Activated CD4-positive, alpha-beta T cell treated with anti-CD3 and anti-CD28 coated beads, Interleukin-2, Interleukin-6, amounts not matched to agents 100 ng/mL and 50 ng/mL, durations not matched to agents 16 hours and 8 hours (primary cell): ENCODE data around the gene OGA.

ENCODE experiments used
- DNase-seq: peaks from one replicate; pipeline ENCODE4 v3.0.0-alpha.2; 2020

OGA gene

DNA sequence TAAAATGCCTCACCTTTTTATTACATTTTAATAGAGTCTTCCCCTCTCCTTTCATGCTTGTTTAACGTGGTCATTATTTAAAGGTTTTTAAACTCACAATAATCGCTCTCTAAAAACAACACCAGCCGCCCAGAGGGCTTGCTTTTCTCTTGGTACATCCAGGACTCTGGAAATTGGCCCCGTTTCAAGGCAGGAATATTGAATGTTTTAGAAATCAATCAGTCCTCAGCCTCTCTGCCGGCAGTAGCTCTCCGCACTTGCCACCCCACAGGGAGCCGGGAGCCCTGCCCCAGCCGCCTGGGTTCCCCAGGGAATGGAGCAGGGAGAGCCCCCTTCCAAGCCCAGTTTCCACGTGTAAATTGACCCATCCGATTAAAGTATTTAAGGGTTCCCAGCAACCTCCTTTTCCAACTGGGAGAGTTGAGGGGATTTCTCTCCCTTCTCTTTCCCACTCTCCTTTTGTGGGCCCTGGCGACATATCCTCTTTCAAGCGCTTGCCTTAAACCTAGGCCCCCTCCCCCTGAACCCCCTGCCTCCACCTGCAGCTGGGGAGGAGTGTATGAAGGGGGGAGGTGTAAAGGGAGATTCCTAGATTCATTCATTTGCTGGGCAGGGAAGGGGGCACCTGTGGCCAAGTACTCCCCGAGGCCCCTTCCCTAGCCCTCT is 44.2 kb downstream of the OGA start:
- no peak for DNase-seq

DNA sequence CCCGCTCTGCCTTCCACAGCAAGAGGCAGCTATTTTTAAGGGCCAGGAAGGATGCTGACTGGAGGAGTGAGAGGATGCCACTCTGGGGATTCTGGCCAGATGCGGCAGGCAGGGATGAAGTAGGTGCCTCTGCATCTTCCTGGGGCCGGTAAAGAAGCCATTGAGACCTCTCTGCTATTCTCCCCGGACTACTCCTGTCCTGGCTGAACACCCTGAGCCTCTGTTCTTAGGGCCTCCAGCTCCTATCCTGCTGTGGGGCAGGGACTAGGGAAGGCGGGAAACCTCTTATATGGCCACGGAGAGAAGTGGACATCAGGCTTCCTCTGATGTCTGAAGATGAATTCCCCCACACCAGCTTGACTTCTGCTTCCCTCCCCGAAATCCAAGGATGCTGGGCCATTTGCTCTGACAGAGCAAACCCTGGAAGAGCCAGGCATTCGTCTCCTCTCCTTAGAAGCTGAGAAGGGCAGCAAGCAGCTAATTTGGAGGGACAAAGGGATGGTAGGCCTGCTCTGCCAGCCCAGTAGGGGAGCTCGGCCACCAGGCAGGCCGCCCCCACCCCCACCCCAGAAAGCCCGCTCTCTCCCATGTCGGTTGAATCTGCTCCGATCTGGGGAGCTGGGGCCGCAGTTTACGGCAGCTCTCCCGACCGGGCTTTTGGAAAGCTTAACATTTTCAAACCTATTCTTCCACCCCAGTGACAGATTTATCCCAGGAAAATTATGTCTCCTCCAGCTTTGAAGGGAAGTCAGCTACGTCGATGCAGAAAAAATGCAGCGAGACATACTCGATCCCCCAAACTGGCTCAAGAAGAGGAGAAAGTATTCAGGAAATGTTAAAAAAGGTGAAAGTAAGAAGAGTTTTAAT is 45.1 kb downstream of the OGA start:
- DNase-seq: no peak

DNA sequence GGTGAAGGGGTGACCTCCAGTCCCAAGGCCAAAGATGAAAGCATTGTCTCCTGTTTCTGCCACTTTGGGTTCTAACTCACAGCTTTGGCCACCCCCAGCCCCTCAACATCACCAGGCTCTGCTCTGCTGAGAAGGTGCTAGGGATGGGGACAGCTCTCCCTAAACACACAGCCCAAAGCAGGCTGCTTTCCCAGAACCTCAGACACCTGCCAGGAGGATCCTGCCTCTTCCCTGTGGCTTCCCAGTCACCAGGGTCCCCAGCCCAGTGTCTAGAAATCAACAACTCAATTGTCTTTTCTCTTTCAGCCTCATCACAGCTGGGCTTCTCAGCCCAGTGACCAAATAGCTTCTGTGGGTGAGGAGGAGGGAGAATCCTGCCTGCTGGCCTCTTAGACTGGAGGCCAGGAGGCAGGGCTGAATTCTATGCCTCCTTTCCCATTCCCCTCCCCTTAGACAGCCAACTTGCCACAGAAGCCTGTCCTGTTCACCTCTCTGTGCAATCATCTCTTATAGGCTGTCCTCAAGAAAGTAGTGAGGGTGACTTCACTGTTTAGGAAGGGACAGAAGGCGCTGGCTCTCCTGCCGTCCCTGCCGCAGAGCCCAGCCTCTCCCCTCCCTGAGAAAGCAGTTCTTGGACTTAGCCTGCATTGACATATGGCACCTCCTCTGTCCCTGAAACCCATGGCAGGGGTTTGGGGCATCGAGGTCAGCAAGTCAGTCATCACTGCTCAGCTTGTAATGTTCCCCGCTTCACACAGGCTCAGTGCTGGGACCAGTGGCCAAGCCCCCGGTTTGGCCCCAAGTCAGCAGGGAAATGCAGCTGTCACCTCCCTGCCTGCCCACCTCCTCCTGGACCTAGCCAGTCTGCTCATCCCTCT is 46.0 kb downstream of the OGA start:
- no peak for DNase-seq

DNA sequence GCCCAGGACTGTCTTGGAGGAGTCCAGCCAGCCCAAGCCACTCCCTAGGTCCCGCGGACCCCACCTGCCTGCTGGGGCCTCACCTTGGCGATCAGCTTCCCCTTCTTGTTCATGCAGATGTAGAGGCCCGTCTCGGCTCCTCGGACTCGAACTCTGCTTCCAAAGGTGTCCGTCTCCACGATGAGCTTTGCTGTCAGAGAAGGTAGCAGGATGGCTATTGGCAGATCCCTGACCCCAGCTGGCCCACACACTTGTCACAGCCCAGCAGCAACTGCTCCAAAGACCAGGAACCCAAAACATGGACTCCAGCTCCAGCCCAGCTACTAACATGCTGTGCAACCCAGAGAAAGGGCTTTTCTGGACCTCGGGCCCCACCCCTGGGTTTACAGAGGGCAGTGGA is 46.9 kb downstream of the OGA start:
- DNase-seq: no peak

DNA sequence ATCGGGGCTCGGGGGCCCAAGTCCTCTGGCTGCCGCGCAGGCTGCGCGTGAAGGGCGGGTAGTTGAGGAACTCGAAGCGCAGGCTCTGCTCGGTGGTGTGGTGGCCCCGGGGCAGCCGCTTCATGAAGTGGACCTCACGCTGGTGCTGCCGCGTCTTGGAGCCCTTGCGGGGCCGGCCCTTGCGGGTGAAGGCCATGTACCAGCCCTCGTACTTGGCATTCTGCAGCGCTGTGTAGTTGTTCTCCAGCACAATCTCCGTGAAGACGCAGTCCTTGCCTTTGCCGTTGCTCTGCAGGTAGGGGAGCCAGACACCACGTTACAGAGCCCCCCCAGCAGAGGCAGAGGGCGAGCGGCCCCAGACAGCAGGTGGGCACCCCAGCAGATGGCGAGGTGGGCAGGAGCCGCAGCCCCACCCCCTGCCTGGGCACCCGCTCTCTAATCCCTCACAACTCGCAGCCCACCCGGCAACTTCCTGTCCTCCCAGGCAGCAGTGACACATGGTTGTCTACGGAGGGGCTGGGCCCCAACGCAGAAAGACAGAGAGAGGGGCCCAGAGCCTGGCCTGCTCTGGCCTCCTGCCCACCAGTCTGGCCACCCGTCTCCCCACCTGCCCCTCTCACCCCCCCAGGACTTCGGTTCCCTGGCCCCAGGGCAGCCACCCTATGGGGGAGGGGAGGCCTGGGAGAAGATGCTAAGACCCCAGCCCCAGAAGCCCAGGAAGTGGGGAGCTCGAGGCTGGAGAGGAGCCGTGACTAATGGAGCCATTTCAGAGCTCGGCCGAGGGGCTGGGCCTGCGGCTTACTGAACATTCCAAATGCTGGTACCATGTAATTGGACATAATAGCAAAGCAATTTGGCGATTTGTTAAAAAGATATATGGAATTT is 47.7 kb downstream of the OGA start:
- no peak for DNase-seq

DNA sequence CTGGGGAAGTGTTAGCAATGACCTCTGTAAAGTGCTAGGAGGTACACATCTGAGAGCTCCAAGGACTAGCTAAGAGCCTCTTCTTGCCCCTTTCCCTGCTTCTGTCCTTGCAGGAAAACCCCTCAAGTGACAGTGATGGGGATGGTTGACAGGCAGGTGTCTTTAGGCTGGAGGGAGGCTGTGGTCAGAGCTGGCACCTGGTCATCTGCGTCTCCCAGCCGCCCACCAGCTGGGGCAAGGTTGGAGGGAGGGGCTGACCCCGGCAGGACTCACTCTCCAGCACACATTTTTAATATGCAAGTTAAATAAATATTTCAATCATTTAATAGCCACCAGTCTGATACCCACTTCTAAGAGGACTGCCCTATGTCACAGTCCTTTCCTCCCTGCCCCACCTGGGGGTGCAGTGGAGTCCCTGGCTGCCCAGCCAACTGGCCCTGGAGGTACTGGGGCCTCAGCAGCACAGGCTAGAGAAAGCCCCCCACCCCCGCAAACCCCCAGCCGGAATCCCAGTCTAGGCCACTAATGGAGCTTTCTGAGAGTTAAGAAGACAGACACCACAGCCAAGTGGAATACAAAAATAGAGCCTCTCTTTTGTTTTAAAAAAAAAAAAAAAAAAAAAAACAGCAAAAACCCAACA is 48.6 kb downstream of the OGA start:
- DNase-seq: no peak

DNA sequence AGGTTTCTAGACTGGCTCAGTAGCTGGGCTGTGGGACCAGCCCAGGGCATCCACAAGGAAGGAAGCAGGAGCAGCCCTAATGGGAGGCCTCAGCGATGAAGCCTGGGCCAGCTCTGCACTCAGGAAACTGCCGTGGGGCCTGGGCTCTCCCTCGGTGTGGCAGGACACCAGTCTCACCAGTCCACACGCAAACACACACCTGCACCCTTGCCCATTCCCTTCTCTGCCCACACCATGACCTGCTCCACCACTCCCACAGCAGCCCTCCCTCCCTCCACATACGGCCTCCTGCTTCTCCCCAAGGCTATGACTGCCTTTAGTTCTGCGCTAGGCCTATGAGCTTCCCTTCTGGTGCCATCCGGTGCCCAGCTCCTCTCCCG is 49.5 kb downstream of the OGA start:
- DNase-seq: no peak

GRCh38 chr10:101767966-101768790 is 50.1 kb downstream of the OGA start:
- DNase-seq: no peak

DNA sequence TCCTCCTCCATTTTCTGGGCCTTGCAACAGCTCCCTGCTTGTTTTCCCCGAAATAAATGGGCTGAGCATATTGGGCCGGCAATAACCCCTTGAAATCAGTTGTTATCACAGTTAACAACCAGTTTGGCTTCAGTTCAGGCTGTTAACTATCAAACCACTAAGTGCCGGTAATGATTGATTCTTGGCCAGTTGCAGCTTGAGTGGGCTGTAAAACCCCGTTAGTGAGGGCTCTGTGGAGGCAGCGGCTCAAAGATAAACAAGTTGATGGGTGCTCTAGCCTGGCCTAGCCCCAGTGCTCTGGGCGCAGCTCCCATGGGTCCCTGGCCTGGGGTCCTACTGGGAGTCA is 50.7 kb downstream of the OGA start:
- no peak for DNase-seq

- no peak for DNase-seq
Measured at GRCh38 chr10:101766753-101767599, 51.3 kb downstream of the OGA start.

DNA sequence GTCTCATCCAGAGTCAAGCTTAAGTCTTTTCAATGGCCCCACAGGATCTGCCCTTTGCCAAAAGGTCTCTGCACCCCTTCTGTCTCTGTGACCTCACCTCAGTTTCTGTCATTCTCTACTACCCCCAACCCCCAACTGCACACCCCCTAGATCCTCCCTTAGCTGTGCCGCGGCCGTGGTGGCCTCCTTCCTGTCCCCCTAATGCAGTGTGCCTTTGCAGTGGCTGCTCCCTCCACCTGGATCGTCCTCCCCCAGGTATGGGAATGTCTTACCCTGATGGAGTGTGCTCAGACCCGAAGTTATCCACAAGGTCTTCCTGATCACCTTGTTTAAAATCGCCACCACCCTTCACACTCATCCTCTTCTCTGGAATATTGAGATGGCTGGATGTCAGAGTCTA is 51.9 kb downstream of the OGA start:
- DNase-seq: no peak

- DNase-seq: no peak
Measured at GRCh38 chr10:101763141-101763846, 55.0 kb downstream of the OGA start.

DNA sequence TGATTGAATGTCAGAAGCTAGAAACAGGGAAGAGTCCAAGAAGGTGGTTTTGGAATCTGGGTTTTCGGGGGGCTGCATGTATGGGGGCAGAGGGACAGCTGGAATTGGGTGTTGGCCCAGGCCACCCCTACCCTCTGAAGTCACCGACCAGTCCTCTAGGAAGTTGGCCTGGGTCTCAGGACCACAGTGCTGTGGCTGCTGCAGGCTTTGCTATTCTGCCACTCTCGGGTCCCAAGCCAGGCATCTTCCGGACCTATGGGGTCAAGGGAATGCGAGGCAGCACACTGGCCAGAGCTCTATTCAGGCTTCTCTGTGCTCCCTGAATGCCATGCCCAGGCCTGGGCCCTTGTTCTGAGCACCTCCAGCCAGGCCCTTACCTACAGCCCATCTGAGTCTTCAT is 55.5 kb downstream of the OGA start:
- no peak for DNase-seq

- no peak for DNase-seq
Measured at GRCh38 chr10:101761226-101761625, 57.0 kb downstream of the OGA start.

DNA sequence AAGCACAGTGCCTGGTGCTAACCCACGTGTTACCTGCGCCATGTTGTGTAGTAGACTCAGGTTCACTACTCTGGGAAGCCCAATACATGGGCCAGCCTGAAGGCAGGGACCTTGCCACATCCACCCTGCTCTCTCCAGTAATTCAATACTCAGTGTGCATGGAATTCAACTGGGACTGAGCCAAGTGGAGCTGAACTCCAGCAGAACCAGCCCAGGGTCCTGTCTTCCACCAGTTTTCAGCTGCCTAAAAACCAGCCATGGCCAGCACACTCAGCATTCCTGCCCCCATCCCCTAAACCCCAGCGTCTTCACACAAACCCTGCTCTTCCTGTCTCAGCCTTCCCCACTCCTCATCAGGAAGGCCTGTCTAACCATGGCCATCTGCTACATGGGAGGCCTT is 57.7 kb downstream of the OGA start:
- no peak for DNase-seq

GRCh38 chr10:101759309-101760247 is 58.7 kb downstream of the OGA start:
- no peak for DNase-seq

- no peak for DNase-seq
Measured at GRCh38 chr10:101758858-101759257, 59.4 kb downstream of the OGA start.

GRCh38 chr10:101752241-101752640 is 66.0 kb downstream of the OGA start:
- DNase-seq: no peak
